Jurkat, Clone E6-1 (cell line): ENCODE measurements around the gene SFMBT1. TPM values are rescaled to one million over a fixed set of nuclear protein-coding genes. Genes with fewer than 3 reads are reported as not detected.

Experiments used
- DNase-seq: peaks from one replicate; pipeline ENCODE4 v3.0.0-alpha.2; 2011; ENCODE audit warnings: low read depth, low spot score
- H3K4me3 ChIP-seq: 2 replicates; pipeline ENCODE4 v1.5.1; 2011; ENCODE audit warnings: mild to moderate bottlenecking, low read length, control low read depth, moderate library complexity
- polyA plus RNA-seq: library from polyadenylated mRNA; unstranded; fragments of >200 nt; gene quantifications from one replicate; pipeline ENCODE4 v1.2.1, GENCODE V29; 2012; ENCODE audit warnings: missing spikeins; ENCODE audit not compliant: insufficient read length, insufficient read depth

Gene SFMBT1
- 8.6 TPM for polyA plus RNA-seq

- DNase-seq: peak; percentile 59
Measured at GRCh38 chr3:53045518-53046170, at the start of gene SFMBT1. Gene SFMBT1, minus strand, starts transcription at chr3:53046073. Its CDS starts 76,945 bp downstream, at chr3:52969128.

GRCh38 chr3:53092942-53093341, 47.1 kb upstream of the SFMBT1 start:
- no peak for DNase-seq

More at GRCh38 chr3:53045518-53046170, at the start of gene SFMBT1:
- H3K4me3 ChIP-seq: peak within 1 kb of the TSS; percentile 80

GRCh38 chr3:53092216-53092615, 46.3 kb upstream of the SFMBT1 start:
- no peak for DNase-seq
- no peak overlapping the region for H3K4me3 ChIP-seq

More at GRCh38 chr3:53092942-53093341, 47.1 kb upstream of the SFMBT1 start:
- no peak overlapping the region for H3K4me3 ChIP-seq

- no peak for DNase-seq
- no peak overlapping the region for H3K4me3 ChIP-seq
Measured at GRCh38 chr3:53091011-53091410, 45.1 kb upstream of the SFMBT1 start.

- H3K4me3 ChIP-seq: no peak overlapping the region
- DNase-seq: no peak
Measured at GRCh38 chr3:53089511-53089910, 43.6 kb upstream of the SFMBT1 start.

GRCh38 chr3:53085476-53085875, 39.6 kb upstream of the SFMBT1 start:
- no peak for DNase-seq
- H3K4me3 ChIP-seq: no peak overlapping the region

GRCh38 chr3:53084310-53085001, 38.6 kb upstream of the SFMBT1 start:
- H3K4me3 ChIP-seq: no peak overlapping the region
- DNase-seq: no peak

- H3K4me3 ChIP-seq: no peak overlapping the region
- no peak for DNase-seq
Measured at GRCh38 chr3:53083949-53084309, 38.1 kb upstream of the SFMBT1 start.

- no peak for DNase-seq
Measured at GRCh38 chr3:53083521-53083920, 37.6 kb upstream of the SFMBT1 start.

GRCh38 chr3:53082736-53083135, 36.9 kb upstream of the SFMBT1 start:
- no peak for DNase-seq
- H3K4me3 ChIP-seq: no peak overlapping the region

More at GRCh38 chr3:53083521-53083920, 37.6 kb upstream of the SFMBT1 start:
- no peak overlapping the region for H3K4me3 ChIP-seq

- DNase-seq: no peak
- H3K4me3 ChIP-seq: no peak overlapping the region
Measured at GRCh38 chr3:53081318-53081717, 35.4 kb upstream of the SFMBT1 start.

- H3K4me3 ChIP-seq: no peak overlapping the region
- DNase-seq: no peak
Measured at GRCh38 chr3:53080612-53081205, 34.8 kb upstream of the SFMBT1 start.

- H3K4me3 ChIP-seq: no peak overlapping the region
- no peak for DNase-seq
Measured at GRCh38 chr3:53079791-53080555, 34.1 kb upstream of the SFMBT1 start.

GRCh38 chr3:53079147-53079546, 33.3 kb upstream of the SFMBT1 start:
- H3K4me3 ChIP-seq: no peak overlapping the region
- no peak for DNase-seq

GRCh38 chr3:53078656-53079055, 32.8 kb upstream of the SFMBT1 start:
- DNase-seq: no peak
- H3K4me3 ChIP-seq: no peak overlapping the region

- no peak overlapping the region for H3K4me3 ChIP-seq
- no peak for DNase-seq
Measured at GRCh38 chr3:53077476-53078220, 31.8 kb upstream of the SFMBT1 start.

- DNase-seq: no peak
- no peak overlapping the region for H3K4me3 ChIP-seq
Measured at GRCh38 chr3:53075743-53076140, 29.9 kb upstream of the SFMBT1 start.

GRCh38 chr3:53074761-53075742, 29.2 kb upstream of the SFMBT1 start:
- no peak for DNase-seq

More at GRCh38 chr3:53074761-53075742, 29.2 kb upstream of the SFMBT1 start:
- no peak overlapping the region for H3K4me3 ChIP-seq
